Activated T-helper 1 cell treated with Interleukin-2 at 50 U/mL for 16 hours (primary cell): ENCODE data around the gene OSM.
A peak's percentile ranks its signal among the peaks of the same experiment; 100 is the strongest.

ENCODE experiments used
- DNase-seq: peaks from one replicate; pipeline ENCODE4 v3.0.0-alpha.2; 2020; ENCODE audit warnings: low read depth

The OSM gene

GRCh38 chr22:30297991-30298701, 31.5 kb upstream of the OSM start:
- DNase-seq = no peak

- no peak for DNase-seq
Observed at GRCh38 chr22:30297276-30297990, 30.8 kb upstream of the OSM start.

DNA sequence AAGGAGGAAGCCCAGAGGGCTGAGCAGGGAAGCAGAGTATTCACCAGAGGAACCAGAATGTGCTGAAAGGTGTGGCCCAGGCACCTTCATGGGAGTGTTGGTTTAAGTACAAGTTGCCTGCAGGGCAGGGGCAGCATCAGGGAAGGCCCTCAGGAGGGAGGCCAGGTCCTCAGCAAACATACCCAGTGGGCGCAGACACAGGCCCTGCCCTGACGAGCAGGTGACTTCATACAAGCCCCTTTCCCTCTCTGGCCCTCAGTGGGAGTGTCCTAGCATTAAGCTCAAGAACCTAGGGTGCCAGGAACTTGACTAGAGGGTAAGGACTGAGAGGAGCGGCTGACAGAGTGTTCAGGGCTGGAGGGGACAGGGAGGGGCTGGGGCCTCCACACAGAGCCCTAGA, 30.2 kb upstream of the OSM start:
- no peak for DNase-seq

DNA sequence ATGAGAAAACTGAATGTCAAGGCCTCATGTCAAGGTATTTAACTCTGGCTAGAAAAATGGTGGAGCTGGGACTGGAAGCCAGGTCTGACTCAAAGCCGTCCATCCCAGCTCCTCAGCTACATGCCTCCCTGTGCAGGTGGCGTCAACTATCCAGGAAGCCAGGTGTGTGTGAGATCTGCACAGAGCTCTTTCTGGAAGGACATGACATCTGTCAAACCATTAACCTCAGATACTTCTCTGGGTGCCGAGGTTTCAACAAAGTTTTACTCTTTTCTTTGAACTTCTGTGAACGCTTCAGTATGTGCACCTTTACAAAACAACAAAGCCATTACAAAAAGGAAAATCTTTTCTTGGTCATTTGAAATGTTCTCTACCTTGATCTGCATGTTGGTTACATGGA, 29.7 kb upstream of the OSM start:
- no peak for DNase-seq

GRCh38 chr22:30295576-30295975, 28.9 kb upstream of the OSM start:
- DNase-seq = no peak

DNA sequence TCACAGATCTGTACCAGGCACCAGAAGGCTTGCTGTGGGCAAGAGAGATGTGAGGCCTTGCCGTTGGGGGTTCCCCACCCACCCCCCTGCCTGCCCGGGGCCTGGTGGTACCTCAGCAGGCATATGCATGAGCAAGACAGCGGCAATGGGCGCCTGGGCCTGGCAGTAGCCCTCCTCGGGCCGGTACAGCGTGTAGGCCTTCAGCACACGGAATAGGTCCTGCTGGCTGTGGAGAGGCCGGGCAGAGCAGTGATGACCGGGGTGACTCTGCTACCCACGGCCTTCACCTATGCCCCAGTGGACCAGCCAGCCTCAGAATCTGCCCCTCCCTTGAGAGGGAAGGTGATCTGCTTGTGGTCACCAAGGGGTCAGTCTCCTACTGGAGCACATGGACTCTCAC, 28.2 kb upstream of the OSM start:
- DNase-seq = no peak

- no peak for DNase-seq
Observed at GRCh38 chr22:30294066-30294465, 27.4 kb upstream of the OSM start.

GRCh38 chr22:30293026-30293425, 26.4 kb upstream of the OSM start:
- DNase-seq = no peak

GRCh38 chr22:30292069-30292970, 25.7 kb upstream of the OSM start:
- no peak for DNase-seq

- no peak for DNase-seq
Observed at GRCh38 chr22:30291058-30291892, 24.6 kb upstream of the OSM start.

DNA sequence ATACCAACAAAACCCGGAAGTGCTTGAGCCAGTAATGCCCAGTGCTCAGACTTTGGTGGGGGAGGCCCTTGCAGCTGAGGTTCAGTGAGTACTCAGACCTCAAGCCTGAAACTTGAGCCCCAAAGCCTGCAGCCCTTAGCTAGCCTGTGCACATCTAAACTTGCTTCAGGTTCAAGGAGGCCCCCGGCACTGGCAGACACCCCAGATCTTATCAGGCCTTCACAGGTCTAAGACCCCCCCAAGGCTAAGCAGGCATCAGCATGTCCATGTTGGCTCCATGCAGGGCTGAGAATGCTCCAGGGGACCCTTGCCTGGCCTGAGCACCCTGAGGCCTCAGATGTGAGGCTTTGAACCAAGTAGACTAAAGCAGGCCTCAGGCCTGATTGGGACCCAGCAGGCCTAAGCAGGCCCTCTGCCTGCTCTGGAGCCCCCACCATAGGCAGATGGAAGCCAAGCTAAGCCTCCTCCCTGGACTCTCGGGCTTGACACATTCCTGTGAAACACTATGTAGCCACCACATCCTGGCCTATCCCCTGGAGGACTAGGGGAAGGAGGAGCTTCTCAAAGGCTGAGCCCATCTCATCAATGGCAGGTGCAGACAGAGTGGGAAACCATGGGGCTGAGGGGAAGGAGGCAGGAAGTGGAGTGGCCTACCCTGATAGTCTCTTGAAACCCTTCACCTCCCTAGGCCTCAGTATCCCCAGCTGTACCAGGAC, 23.8 kb upstream of the OSM start:
- no peak for DNase-seq

- no peak for DNase-seq
Observed at GRCh38 chr22:30289980-30290313, 23.3 kb upstream of the OSM start.

DNA sequence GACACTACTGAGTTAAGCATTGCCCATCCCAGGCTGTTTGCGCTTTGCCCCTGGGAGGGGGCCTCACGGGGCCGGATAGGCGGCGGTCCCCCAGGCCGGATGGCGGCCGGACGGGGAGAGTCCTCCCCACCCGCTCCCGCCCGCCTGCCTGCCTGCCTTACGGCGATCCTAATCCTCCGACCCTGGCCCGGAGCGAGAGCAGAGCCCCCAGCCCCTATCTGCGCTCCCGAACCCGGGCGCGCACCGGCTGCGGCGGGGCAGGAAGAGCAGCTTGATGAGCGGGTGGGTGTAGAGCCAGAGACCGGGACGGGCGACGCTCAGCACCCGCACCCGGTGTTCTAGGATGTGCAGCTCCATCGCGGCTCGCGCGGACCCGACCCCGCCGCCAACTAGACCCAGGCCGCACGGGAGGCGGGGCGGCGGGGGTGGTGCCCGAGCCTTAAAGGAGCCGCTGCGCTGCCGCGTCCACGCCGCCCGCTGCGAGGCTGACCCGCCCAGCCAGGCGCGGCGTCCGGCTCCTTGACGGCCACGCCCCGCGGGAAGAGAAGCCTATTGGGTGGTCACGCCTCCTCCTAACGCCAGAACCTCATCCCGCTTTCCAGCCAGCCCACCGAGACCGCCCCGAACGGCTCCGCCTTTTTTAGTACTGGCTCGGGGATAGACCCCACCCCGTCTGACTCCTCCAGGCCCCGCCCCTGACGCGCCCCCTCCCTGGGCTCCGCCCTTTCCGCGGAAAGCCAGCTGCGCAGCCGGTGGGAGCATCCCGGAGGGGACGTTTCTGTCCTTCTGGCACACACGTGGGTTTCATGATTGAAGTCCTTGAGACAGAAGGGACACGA, 22.7 kb upstream of the OSM start, which contains the start of gene CASTOR1:
TSS of gene CASTOR1 (minus strand) at position 365 of the 839 bp plus-strand sequence. CDS start at position 357, 8 bp downstream.
- peak; percentile 81 for DNase-seq

GRCh38 chr22:30288419-30289140, 21.9 kb upstream of the OSM start:
- DNase-seq = no peak

DNA sequence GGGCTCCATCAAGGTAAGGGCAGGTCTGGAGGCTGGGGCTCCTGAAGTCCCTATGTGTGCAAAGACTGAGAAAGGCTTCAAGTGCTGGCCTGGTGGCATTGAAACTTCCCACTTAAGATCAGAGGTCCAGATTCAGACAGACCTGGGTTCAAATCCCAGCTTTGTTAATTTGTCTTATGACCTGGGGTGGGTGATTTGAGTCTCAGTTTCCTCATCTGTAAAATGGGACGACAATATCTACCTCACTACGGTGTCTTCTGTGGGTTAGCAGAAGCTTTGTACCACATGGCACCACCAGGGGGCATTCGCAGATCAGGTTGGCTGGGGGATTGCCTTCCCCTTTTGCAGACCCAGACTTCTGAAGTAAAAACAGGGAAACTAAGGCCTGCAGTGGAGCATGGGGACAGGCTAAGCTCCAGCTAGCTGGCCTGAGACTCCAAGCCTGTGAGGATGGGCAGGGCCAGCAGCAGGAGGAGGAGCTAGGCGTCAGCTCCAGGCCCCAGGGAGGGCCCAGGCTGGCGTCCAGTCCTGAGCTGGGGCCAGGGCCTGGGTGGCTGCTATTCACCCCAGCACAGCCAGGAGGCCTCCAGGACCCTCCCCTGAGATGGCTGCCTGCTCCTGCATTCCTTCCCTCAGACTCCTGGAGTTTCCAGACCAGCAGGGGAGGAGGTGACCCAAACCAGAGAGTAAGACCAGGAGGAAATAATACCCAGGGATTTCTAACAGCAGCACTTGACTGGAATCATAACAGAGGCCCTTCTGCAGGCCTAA, 21.2 kb upstream of the OSM start:
- peak; percentile 73 for DNase-seq

DNA sequence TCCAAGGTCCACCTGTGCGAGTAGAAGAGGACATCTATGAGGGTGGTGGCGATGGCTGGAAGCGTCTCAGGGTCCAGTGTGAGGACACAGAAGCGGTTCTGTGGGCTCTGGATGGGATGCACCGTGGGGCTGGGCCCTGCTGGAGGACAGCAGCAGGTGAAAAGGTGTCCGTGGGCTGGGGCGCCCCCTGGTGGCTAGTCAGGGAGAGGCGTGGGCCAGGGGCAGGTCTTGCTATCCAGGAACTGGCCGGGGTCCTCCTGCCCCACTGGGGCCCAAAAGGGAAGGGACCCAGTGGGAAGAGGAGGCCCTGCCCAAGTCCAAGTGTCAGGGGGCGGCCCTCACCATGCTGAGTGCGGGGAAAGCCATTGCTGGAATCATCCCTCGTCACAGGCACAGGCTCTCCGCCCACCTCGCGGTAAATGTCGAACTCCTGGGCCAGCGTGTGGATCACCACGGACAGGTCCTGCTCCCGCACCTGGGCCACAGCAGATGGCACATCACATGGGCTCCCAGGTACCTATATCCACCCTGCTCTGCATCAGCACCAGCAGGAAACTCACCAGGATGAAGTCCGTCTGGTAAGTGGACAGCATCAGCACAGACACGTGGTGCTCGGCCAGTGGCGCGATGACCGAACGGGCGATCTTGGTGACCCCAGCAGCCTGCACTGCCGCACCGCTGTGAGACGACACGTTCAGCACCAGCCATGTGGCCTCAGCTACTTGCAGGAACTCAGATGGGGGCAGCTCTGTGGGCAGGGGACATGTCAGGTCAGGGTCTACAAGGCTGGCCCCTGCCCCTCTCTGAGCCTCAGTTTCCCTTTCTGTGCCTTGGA, 20.4 kb upstream of the OSM start:
- DNase-seq = peak; percentile 76

DNA sequence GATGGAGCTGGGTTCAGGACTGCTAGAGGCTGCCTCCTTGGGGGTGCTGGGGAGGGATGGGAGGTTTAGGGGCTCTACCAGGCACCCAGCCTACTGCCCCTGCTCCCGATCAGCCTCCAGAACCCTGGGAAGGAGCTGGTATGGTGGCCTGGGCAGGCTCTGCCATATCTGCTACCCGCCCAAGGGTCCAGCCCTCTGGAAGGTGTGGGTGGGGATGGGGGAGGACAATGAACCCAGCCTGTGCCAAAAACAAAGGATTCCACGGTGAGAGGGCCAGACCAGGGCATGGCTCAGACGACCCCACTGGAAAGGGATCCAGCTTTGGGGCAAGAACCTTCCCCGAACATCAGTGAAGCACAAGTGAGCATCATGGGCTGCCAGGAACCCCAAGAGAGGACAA, 19.7 kb upstream of the OSM start:
- DNase-seq = no peak

DNA sequence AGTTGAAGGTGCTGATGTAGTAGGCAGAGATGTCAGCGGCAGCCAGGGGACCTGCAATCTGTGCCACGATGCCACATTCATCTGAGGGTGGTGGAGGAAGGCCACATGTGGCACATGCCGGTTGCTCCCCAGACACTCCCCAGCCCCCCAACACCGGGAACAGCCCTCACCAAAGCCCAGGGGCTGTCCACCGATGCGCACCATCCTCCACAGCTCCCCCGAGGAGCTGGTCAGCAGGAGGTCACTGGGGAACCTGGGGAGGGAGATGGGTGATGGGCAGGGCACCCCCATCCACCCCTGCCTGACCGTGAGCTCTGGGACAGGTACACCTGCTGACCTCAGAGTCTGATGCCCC, 19.2 kb upstream of the OSM start:
- no peak for DNase-seq
